Activated CD8-positive, alpha-beta T cell treated with anti-CD3 and anti-CD28 coated beads for 36 hours (primary cell): ENCODE measurements around the gene PLCH1. TPM values are rescaled to one million over a fixed set of nuclear protein-coding genes. Genes with fewer than 3 reads are reported as not detected.

Source experiments
- ATAC-seq: fragments of 200-7000 bp; cut with Tn5 transposase; one replicate; pipeline ENCODE4 v1.10.0; 2021; ENCODE audit warnings: mild to moderate bottlenecking, moderate library complexity
- CTCF ChIA-PET: fragments of 350-600 bp; sonication (Branson Sonifier 250); formaldehyde crosslinking; loops from one replicate; lab custom pipeline; 2021; ENCODE audit warnings: antibody characterized with exemption; lab: Charles Lee
- POLR2A ChIA-PET: fragments of 350-600 bp; sonication (Branson Sonifier 250); formaldehyde crosslinking; loops from one replicate; lab custom pipeline; 2021; ENCODE audit warnings: antibody characterized with exemption; lab: Charles Lee
- DNase-seq: peaks from one replicate; pipeline ENCODE4 v3.0.0-alpha.2; 2020
- H3K27ac Mint-ChIP-seq: one replicate; pipeline ENCODE4 v1.8.0; 2021; ENCODE audit warnings: mild to moderate bottlenecking, mixed read lengths
- H3K27me3 Mint-ChIP-seq: one replicate; pipeline ENCODE4 v1.8.0; 2021; ENCODE audit warnings: mixed read lengths
- H3K36me3 Mint-ChIP-seq: one replicate; pipeline ENCODE4 v1.8.0; 2021; ENCODE audit warnings: low read depth, mixed read lengths
- H3K4me1 Mint-ChIP-seq: one replicate; pipeline ENCODE4 v1.8.0; 2021; ENCODE audit warnings: low read depth, mixed read lengths
- H3K4me3 Mint-ChIP-seq: one replicate; pipeline ENCODE4 v1.8.0; 2021; ENCODE audit warnings: mild to moderate bottlenecking, moderate library complexity, mixed read lengths
- H3K9me3 Mint-ChIP-seq: one replicate; pipeline ENCODE4 v1.8.0; 2021; ENCODE audit warnings: mixed read lengths
- intact Hi-C: fragments of 100-400 bp; cut with micrococcal nuclease; formaldehyde crosslinking; loops from one replicate; pipeline ENCODE4 v1.10.0; 2022
- total RNA-seq, 2 experiments: library from RNA; stranded (reverse); gene quantifications; one replicate each; pipeline ENCODE4 v1.2.3, GENCODE V29; 2021
- TF ChIP-seq, protein P1 (sequence below): fragments of 200-600 bp; IDR thresholded peaks from one replicate; pipeline ENCODE4 v1.8.0; 2022; ENCODE audit warnings: antibody characterized with exemption, mild to moderate bottlenecking

PLCH1 gene
- total RNA-seq, 2 experiments from 2014 or later = 0.20 to 0.32 TPM

DNA sequence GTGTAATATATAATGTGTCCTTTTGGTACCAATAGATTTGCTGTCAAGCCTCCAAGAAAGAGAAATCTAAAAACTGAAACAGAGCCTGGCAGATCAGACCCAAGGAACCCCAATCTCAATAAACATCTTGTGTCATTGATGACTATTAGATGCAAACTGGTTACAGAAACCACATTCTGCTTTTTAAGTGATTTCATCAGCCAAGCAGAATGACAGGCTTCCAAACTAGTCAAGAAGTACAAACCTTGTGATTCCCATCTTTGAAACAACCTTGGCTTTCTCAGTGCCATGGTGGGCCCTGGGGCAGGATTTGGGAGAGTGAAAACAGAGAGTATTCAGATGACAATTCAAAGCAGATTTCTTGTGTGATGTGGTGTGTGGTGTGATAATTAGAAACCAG, 405.8 kb downstream of the PLCH1 start:
- Mint-ChIP-seq H3K36me3 (no peaks in the 10 kb centered on the region), H3K27ac (no peak overlapping the region), H3K4me3 (no peak overlapping the region), H3K9me3 (no peaks in the 10 kb centered on the region), H3K4me1 (peaks cover 10% of the 10 kb centered on the region), H3K27me3 (peaks cover 2% of the 10 kb centered on the region)
- DNase-seq (no peak), ATAC-seq (no peak)
- ChIA-PET CTCF (no interaction called here), POLR2A (no interaction called here)
- TF ChIP-seq, protein P1, sequence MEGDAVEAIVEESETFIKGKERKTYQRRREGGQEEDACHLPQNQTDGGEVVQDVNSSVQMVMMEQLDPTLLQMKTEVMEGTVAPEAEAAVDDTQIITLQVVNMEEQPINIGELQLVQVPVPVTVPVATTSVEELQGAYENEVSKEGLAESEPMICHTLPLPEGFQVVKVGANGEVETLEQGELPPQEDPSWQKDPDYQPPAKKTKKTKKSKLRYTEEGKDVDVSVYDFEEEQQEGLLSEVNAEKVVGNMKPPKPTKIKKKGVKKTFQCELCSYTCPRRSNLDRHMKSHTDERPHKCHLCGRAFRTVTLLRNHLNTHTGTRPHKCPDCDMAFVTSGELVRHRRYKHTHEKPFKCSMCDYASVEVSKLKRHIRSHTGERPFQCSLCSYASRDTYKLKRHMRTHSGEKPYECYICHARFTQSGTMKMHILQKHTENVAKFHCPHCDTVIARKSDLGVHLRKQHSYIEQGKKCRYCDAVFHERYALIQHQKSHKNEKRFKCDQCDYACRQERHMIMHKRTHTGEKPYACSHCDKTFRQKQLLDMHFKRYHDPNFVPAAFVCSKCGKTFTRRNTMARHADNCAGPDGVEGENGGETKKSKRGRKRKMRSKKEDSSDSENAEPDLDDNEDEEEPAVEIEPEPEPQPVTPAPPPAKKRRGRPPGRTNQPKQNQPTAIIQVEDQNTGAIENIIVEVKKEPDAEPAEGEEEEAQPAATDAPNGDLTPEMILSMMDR = no peak
- intact Hi-C loops = no loop called here

DNA sequence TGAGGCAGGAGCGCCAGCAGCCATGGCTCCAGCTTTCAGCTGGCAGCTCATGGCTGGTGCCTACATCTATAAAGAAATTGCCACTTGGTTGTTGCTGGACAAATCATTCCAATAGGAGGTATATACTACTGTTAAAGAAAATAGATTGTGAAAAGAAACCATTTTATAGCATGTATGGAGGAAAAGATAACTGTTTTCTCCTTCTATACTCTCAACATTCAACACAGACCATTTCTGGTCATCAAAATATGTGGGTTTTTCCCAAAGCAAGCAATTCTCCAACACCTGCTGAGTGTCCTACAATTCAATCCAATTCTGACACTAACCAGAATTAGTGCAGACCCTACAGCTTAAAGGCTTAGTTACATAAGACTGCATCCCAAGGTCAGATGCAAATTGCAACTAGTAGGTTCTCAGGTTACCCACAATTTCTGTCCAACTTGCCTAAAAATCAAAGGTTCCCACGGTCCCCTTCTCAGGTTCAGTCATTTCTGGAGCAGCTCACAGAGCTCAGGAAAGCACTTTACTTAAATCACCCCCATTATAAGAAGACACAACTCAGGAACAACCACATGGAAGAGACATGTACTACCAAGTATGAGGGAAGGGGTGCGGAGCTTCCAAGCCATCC, 409.0 kb downstream of the PLCH1 start:
- H3K4me3 Mint-ChIP-seq = no peak overlapping the region
- H3K9me3 Mint-ChIP-seq = no peaks in the 10 kb centered on the region
- no peak overlapping the region for H3K27ac Mint-ChIP-seq
- DNase-seq (no peak), ATAC-seq (no peak)
- intact Hi-C loops = no loop called here
- TF ChIP-seq, protein P1 = no peak
- no peaks in the 10 kb centered on the region for H3K27me3 Mint-ChIP-seq
- ChIA-PET CTCF (interaction anchor here (1.3 kb wide), 1 partner anchor 366 kb away, joined by 3 read pairs; no protein-coding TSS in a partner anchor), POLR2A (no interaction called here)
- H3K36me3 Mint-ChIP-seq = no peaks in the 10 kb centered on the region
- H3K4me1 Mint-ChIP-seq = peaks cover 10% of the 10 kb centered on the region

DNA sequence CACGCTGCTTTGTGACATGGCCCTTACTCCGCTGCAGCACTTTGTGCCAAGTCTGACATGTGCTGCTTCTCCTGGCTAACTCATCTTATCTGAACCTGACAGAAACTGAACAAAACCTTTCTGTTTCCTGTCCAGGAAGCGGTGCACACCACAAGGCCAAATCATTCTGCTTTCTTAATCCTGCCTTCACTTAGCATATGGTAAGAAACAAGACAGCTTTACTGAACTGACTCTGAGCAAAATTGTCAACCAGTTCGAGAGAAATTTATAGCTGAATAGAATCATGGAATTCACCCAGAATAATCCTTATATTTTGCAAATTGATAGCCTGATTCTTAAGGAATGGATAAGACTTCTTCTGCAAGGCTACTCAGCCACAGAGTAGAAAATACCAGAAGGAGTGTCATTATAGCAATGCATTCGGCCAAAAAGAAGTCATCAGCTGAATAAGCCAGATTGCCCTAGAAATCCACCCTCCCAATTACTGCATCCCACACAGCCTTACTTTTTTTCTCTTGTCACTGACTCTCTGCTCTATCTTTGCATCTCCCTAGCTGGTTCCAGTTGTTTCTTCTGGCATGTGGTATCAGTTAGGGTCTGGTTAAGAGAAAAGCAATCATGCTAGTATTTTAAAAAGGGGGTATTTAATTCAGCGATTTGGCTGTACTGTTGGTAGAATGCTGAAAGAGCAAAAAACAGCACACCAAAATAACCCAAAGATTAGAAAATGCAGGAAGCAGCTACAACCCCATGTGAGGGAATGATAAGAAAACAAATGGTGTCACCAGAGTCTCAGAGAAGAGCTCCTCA, 409.8 kb downstream of the PLCH1 start:
- H3K4me1 Mint-ChIP-seq = peaks cover 10% of the 10 kb centered on the region
- ChIA-PET POLR2A (no interaction called here), CTCF (interaction anchor here (1.3 kb wide), 1 partner anchor 367 kb away, joined by 3 read pairs; no protein-coding TSS in a partner anchor)
- no peaks in the 10 kb centered on the region for H3K9me3 Mint-ChIP-seq
- DNase-seq = peak; percentile 42
- intact Hi-C loops = no loop called here
- H3K27me3 Mint-ChIP-seq = no peaks in the 10 kb centered on the region
- TF ChIP-seq, protein P1 = no peak
- peak; percentile 66 for ATAC-seq
- no peaks in the 10 kb centered on the region for H3K36me3 Mint-ChIP-seq
- H3K4me3 Mint-ChIP-seq = no peak overlapping the region
- H3K27ac Mint-ChIP-seq = no peak overlapping the region

DNA sequence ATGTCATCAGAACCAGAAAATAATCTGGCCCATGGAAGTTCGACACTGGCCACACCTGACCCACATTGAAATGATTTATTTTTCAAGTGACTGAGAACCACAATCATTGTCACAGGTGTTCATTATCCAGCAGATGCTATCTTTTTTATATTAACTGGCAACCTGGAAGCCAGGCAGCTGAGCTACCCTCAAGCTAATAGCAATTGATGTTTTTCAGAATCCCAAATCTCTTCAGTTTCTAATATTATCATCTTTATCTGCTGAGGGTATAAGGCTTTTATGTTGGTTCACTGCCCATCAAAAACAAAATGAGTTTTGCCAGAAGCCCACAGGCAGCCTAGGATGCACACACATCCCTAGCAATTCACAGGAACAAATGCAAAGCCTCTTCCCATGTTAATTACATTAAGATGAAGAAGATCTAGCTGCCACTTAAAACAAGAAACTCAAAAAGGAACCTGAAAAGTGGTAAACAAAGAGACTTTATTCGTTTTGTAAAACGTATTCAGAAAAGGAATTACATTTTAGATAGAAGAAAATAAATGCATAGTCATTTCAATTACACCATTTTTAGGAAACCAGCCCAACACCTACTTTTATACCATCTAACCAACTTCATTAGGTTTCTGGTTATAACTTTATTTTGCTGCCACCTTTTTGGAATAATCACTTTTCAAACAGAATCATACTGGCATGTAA, 410.5 kb downstream of the PLCH1 start:
- Mint-ChIP-seq H3K4me3 (no peak overlapping the region), H3K36me3 (no peaks in the 10 kb centered on the region), H3K27ac (no peak overlapping the region), H3K9me3 (no peaks in the 10 kb centered on the region), H3K27me3 (no peaks in the 10 kb centered on the region), H3K4me1 (peaks cover 10% of the 10 kb centered on the region)
- ChIA-PET POLR2A (interaction anchor here (0.7 kb wide), 1 partner anchor 214 kb away, joined by 3 read pairs; no protein-coding TSS in a partner anchor), CTCF (interaction anchor here (2.2 kb wide), 1 partner anchor 11 kb away, joined by 9 read pairs; no protein-coding TSS in a partner anchor)
- DNase-seq = no peak
- intact Hi-C loops = no loop called here
- TF ChIP-seq, protein P1 = no peak
- ATAC-seq = no peak
